Muscle layer of colon (tissue), 2 donors: Measurements from ENCODE around the gene PPP1R27.

Source experiments
- H3K27ac ChIP-seq: one replicate; pipeline ENCODE4 v1.7.0; 2013; ENCODE audit warnings: low read depth, mild to moderate bottlenecking, low read length, moderate library complexity
- H3K27me3 ChIP-seq, 2 donors: one replicate each; pipeline ENCODE4 v1.7.0; 2013; ENCODE audit warnings: low read length in 2 of 2, mild to moderate bottlenecking in 2 of 2; ENCODE audit not compliant: insufficient read depth in 2 of 2, control insufficient read depth in 1 of 2
- H3K36me3 ChIP-seq: one replicate; pipeline ENCODE4 v1.7.0; 2013; ENCODE audit warnings: mild to moderate bottlenecking, low read length; ENCODE audit not compliant: insufficient read depth
- H3K4me1 ChIP-seq: one replicate; pipeline ENCODE4 v1.7.0; 2013; ENCODE audit warnings: mild to moderate bottlenecking, low read length; ENCODE audit not compliant: insufficient read depth
- H3K4me3 ChIP-seq, 2 donors: one replicate each; pipeline ENCODE4 v1.7.0; 2013; ENCODE audit warnings: low read length in 2 of 2, low read depth in 1 of 2, mild to moderate bottlenecking in 1 of 2, moderate library complexity in 1 of 2
- H3K9ac ChIP-seq: one replicate; pipeline ENCODE4 v1.7.0; 2013; ENCODE audit warnings: low read length
- H3K9me3 ChIP-seq: one replicate; pipeline ENCODE4 v1.7.0; 2013; ENCODE audit warnings: mild to moderate bottlenecking, low read length
- donor health status: abdominal sarcoma.
- donor health status: Adenocarcinoma of cecum.

The PPP1R27 gene

GRCh38 chr17:81833921-81834830, 674 bp downstream of the PPP1R27 start:
- H3K4me1 ChIP-seq: peaks cover 19% of the 10 kb centered on the region
- H3K36me3 ChIP-seq: no peaks in the 10 kb centered on the region
- no peaks in the 10 kb centered on the region for H3K9me3 ChIP-seq
- H3K27ac ChIP-seq: peak overlapping the region; percentile 92
- peak overlapping the region; percentile 49 to 87 for H3K4me3 ChIP-seq
- H3K27me3 ChIP-seq: no peaks in the 10 kb centered on the region
- H3K9ac ChIP-seq: peak overlapping the region; percentile 65

GRCh38 chr17:81833160-81833920, 1.5 kb downstream of the PPP1R27 start, which contains the start of gene MCRIP1:
Gene MCRIP1, minus strand, starts transcription at chr17:81833291. Its CDS starts 8,785 bp downstream, at chr17:81824506.
- no peaks in the 10 kb centered on the region for H3K27me3 ChIP-seq
- peaks cover 19% of the 10 kb centered on the region for H3K4me1 ChIP-seq
- H3K9ac ChIP-seq: peak within 1 kb of the TSS; percentile 91
- H3K4me3 ChIP-seq: peak within 1 kb of the TSS; percentile 81 to 87
- peak within 1 kb of the TSS; percentile 92 for H3K27ac ChIP-seq
- no peaks in the 10 kb centered on the region for H3K36me3 ChIP-seq
- no peaks in the 10 kb centered on the region for H3K9me3 ChIP-seq

- peak overlapping the region; percentile 91 for H3K9ac ChIP-seq
- H3K4me3 ChIP-seq: peak overlapping the region; percentile 81 to 87
- H3K4me1 ChIP-seq: peaks cover 19% of the 10 kb centered on the region
Measured at GRCh38 chr17:81832608-81833159, 2.2 kb downstream of the PPP1R27 start.

GRCh38 chr17:81831957-81832607, 2.8 kb downstream of the PPP1R27 start:
- peak overlapping the region; percentile 81 to 87 for H3K4me3 ChIP-seq
- H3K9me3 ChIP-seq: no peaks in the 10 kb centered on the region
- H3K4me1 ChIP-seq: peaks cover 19% of the 10 kb centered on the region
- H3K36me3 ChIP-seq: no peaks in the 10 kb centered on the region
- H3K27me3 ChIP-seq: no peaks in the 10 kb centered on the region
- peak overlapping the region; percentile 75 for H3K27ac ChIP-seq
- peak overlapping the region; percentile 91 for H3K9ac ChIP-seq

More at GRCh38 chr17:81832608-81833159, 2.2 kb downstream of the PPP1R27 start:
- Histone ChIP-seq H3K27ac (peak overlapping the region; percentile 75), H3K36me3 (no peaks in the 10 kb centered on the region), H3K9me3 (no peaks in the 10 kb centered on the region), H3K27me3 (no peaks in the 10 kb centered on the region)

GRCh38 chr17:81831563-81831956, 3.3 kb downstream of the PPP1R27 start:
- Histone ChIP-seq H3K27ac (no peak overlapping the region), H3K36me3 (no peaks in the 10 kb centered on the region), H3K4me3 (peak overlapping the region; percentile 12 to 87), H3K27me3 (no peaks in the 10 kb centered on the region), H3K9ac (peak overlapping the region; percentile 91), H3K4me1 (peaks cover 19% of the 10 kb centered on the region), H3K9me3 (no peaks in the 10 kb centered on the region)

GRCh38 chr17:81829858-81830257, 5.0 kb downstream of the PPP1R27 start:
- Histone ChIP-seq H3K9ac (no peak overlapping the region), H3K4me1 (peaks cover 19% of the 10 kb centered on the region), H3K27me3 (no peaks in the 10 kb centered on the region), H3K9me3 (no peaks in the 10 kb centered on the region), H3K4me3 (no peak overlapping the region), H3K27ac (no peak overlapping the region), H3K36me3 (no peaks in the 10 kb centered on the region)

- Histone ChIP-seq H3K36me3 (no peaks in the 10 kb centered on the region), H3K4me3 (no peak overlapping the region), H3K9ac (no peak overlapping the region), H3K27ac (no peak overlapping the region), H3K9me3 (no peaks in the 10 kb centered on the region), H3K4me1 (peaks cover 13% of the 10 kb centered on the region), H3K27me3 (no peaks in the 10 kb centered on the region)
Measured at GRCh38 chr17:81828656-81829055, 6.2 kb downstream of the PPP1R27 start.

- H3K27ac ChIP-seq: no peak overlapping the region
- H3K4me3 ChIP-seq: no peak overlapping the region
- H3K27me3 ChIP-seq: no peaks in the 10 kb centered on the region
- H3K36me3 ChIP-seq: no peaks in the 10 kb centered on the region
- no peak overlapping the region for H3K9ac ChIP-seq
- peaks cover 13% of the 10 kb centered on the region for H3K4me1 ChIP-seq
- no peaks in the 10 kb centered on the region for H3K9me3 ChIP-seq
Measured at GRCh38 chr17:81825841-81826466, 8.9 kb downstream of the PPP1R27 start.

- Histone ChIP-seq H3K9ac (no peak overlapping the region), H3K9me3 (no peaks in the 10 kb centered on the region), H3K4me3 (no peak overlapping the region), H3K27ac (no peak overlapping the region), H3K27me3 (peaks cover 0 to 3% of the 10 kb centered on the region in 2 donors), H3K4me1 (peaks cover 13% of the 10 kb centered on the region), H3K36me3 (no peaks in the 10 kb centered on the region)
Measured at GRCh38 chr17:81824595-81824994, 10.3 kb downstream of the PPP1R27 start.

- Histone ChIP-seq H3K27ac (no peak overlapping the region), H3K36me3 (no peaks in the 10 kb centered on the region), H3K4me1 (peaks cover 13% of the 10 kb centered on the region), H3K9ac (no peak overlapping the region), H3K4me3 (no peak overlapping the region), H3K9me3 (no peaks in the 10 kb centered on the region), H3K27me3 (peaks cover 0 to 7% of the 10 kb centered on the region in 2 donors)
Measured at GRCh38 chr17:81823820-81824550, 10.9 kb downstream of the PPP1R27 start.
